Measurements from ENCODE around the gene PTPN7. TPM values are rescaled to one million over a fixed set of nuclear protein-coding genes. Genes with fewer than 3 reads are reported as not detected.
"Not testable (repeated sequence)": the region's sequence is repeated elsewhere in the genome, so short reads cannot be mapped to it uniquely, and the experiment has no call there.

Gene PTPN7
- total RNA-seq, 2 experiments from 2014 or later: 172 to 181 TPM

DNA sequence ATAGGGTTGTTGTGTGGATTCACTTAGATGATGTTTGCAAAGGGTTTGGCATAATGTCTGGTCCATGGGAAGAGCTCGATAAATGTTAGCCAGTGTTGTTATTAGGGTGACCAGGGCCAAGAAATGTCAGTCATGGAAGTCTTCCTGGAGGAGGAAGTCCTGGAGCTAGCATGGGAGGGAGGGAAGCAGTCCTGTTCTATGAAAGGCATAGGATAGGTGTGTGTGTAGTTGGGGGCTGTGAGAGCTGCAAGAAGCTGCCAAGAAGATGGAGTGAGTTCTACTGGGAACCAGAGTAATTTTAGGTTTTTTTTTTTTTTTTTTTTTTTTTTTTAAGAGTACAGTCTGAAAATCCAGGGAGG lies 37.9 kb upstream of the PTPN7 start:
- no peak overlapping the region for H3K27ac Mint-ChIP-seq
- peaks cover 38% of the 10 kb centered on the region for H3K27me3 Mint-ChIP-seq
- POLR2A ChIA-PET: interaction anchor here (1.2 kb wide), 1 partner anchor 144 kb away, joined by 4 read pairs; the partner anchor contains the start of gene UBE2T
- H3K4me3 Mint-ChIP-seq: peak overlapping the region; percentile 6
- no peak for ATAC-seq (ENCODE audit: low read depth)
- DNase-seq: no peak
- peaks cover 27% of the 10 kb centered on the region for H3K4me1 Mint-ChIP-seq
- H3K9me3 Mint-ChIP-seq: no peaks in the 10 kb centered on the region
- no peaks in the 10 kb centered on the region for H3K36me3 Mint-ChIP-seq

DNA sequence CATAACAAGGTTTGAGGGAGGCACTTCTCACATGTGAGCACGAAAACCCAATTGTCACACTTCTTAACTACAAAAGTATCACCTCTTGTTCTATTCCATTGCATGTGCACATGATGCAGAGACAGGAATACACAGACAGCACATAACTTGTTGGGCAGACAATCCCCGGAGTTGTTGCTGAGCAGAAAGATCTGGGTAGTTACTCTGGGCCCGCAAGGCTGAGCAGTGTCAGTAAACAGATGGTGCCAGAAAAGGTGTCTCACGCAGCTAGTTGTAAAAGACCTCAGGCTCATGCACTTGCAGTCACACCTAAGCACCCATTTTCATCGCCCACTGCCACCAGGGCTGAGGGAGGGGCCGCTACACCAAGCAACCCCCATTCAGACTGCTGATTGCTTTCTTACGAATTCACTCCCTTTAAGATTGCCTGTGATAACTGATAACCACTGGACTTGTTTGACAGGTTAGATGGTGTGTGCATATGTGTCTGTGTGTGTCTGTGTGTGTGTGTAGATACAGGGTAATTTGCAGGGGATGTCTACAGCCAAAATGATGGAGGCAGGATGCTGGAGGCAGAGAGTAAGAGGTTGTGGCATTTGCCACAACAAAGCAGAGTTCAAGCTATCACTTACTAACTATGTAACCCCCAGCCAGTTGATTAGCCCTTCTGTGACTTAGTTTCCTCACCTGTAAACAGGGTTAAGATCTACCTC lies 37.4 kb upstream of the PTPN7 start:
- Mint-ChIP-seq H3K27me3 (peaks cover 39% of the 10 kb centered on the region), H3K4me3 (peak overlapping the region; percentile 6), H3K4me1 (peaks cover 27% of the 10 kb centered on the region), H3K27ac (no peak overlapping the region), H3K9me3 (no peaks in the 10 kb centered on the region), H3K36me3 (no peaks in the 10 kb centered on the region)
- no peak for DNase-seq
- peak; percentile 69 for ATAC-seq (ENCODE audit: low read depth)
- POLR2A ChIA-PET: interaction anchor here (1.2 kb wide), 1 partner anchor 144 kb away, joined by 4 read pairs; the partner anchor contains the start of gene UBE2T

- ATAC-seq (ENCODE audit: low read depth) (no peak), DNase-seq (no peak)
- H3K9me3 Mint-ChIP-seq: no peaks in the 10 kb centered on the region
- POLR2A ChIA-PET: interaction anchor here (1.5 kb wide), 1 partner anchor 18 kb away, joined by 3 read pairs; no protein-coding TSS in a partner anchor
- no peak overlapping the region for H3K27ac Mint-ChIP-seq
- H3K36me3 Mint-ChIP-seq: no peaks in the 10 kb centered on the region
- peaks cover 37% of the 10 kb centered on the region for H3K27me3 Mint-ChIP-seq
- no peak overlapping the region for H3K4me3 Mint-ChIP-seq
- H3K4me1 Mint-ChIP-seq: peaks cover 15% of the 10 kb centered on the region
These were observed 33.9 kb upstream of the PTPN7 start for GRCh38 chr1:202194328-202194648.

GRCh38 chr1:202193614-202194327 lies 33.4 kb upstream of the PTPN7 start, which contains the start of gene LGR6:
Gene LGR6 (plus strand): TSS chr1:202193799. CDS start chr1:202193990, 191 bp downstream.
- no peak for ATAC-seq (ENCODE audit: low read depth)
- Mint-ChIP-seq H3K9me3 (no peaks in the 10 kb centered on the region), H3K27me3 (peaks cover 35% of the 10 kb centered on the region), H3K36me3 (no peaks in the 10 kb centered on the region), H3K4me1 (peaks cover 12% of the 10 kb centered on the region), H3K4me3 (no peak within 1 kb of the TSS), H3K27ac (no peak within 1 kb of the TSS)
- POLR2A ChIA-PET: interaction anchor here (0.7 to 1.5 kb wide), 2 partner anchors 19 to 34 kb away, joined by 3 read pairs; partner anchors contain the start of gene PTPN7
- no peak for DNase-seq

GRCh38 chr1:202192770-202193613 lies 32.6 kb upstream of the PTPN7 start:
- DNase-seq: peak; percentile 75
- H3K4me1 Mint-ChIP-seq: peaks cover 6% of the 10 kb centered on the region
- no peak overlapping the region for H3K4me3 Mint-ChIP-seq
- POLR2A ChIA-PET: interaction anchor here (0.6 to 1.5 kb wide), 3 partner anchors 20 to 49 kb away, joined by 3 read pairs; partner anchors contain the start of gene PTPN7
- H3K9me3 Mint-ChIP-seq: no peaks in the 10 kb centered on the region
- ATAC-seq (ENCODE audit: low read depth): no peak
- peaks cover 33% of the 10 kb centered on the region for H3K27me3 Mint-ChIP-seq
- H3K36me3 Mint-ChIP-seq: no peaks in the 10 kb centered on the region
- no peak overlapping the region for H3K27ac Mint-ChIP-seq

GRCh38 chr1:202191391-202191790 lies 31.0 kb upstream of the PTPN7 start:
- H3K4me1 Mint-ChIP-seq; H3K27ac Mint-ChIP-seq; ATAC-seq (ENCODE audit: low read depth); POLR2A ChIA-PET; DNase-seq; H3K9me3 Mint-ChIP-seq; H3K36me3 Mint-ChIP-seq; H3K4me3 Mint-ChIP-seq: not testable (repeated sequence)
- H3K27me3 Mint-ChIP-seq: peaks cover 28% of the 10 kb centered on the region

- Mint-ChIP-seq H3K27ac (no peak overlapping the region), H3K36me3 (no peaks in the 10 kb centered on the region), H3K4me1 (peaks cover 3% of the 10 kb centered on the region), H3K9me3 (no peaks in the 10 kb centered on the region), H3K4me3 (no peak overlapping the region), H3K27me3 (peaks cover 16% of the 10 kb centered on the region)
- no peak for DNase-seq
- ATAC-seq (ENCODE audit: low read depth): no peak
- POLR2A ChIA-PET: interaction anchor here (1.0 kb wide), 1 partner anchor 35 kb away, joined by 3 read pairs; no protein-coding TSS in a partner anchor
These were observed 29.7 kb upstream of the PTPN7 start for GRCh38 chr1:202189918-202190715.

GRCh38 chr1:202189001-202189790 lies 28.8 kb upstream of the PTPN7 start:
- no peaks in the 10 kb centered on the region for H3K9me3 Mint-ChIP-seq
- H3K27ac Mint-ChIP-seq: no peak overlapping the region
- no peak overlapping the region for H3K4me3 Mint-ChIP-seq
- ATAC-seq (ENCODE audit: low read depth) (peak; percentile 69), DNase-seq (peak; percentile 87)
- peaks cover 7% of the 10 kb centered on the region for H3K4me1 Mint-ChIP-seq
- POLR2A ChIA-PET: interaction anchor here (1.0 kb wide), 1 partner anchor 34 kb away, joined by 3 read pairs; no protein-coding TSS in a partner anchor
- no peaks in the 10 kb centered on the region for H3K36me3 Mint-ChIP-seq
- peaks cover 9% of the 10 kb centered on the region for H3K27me3 Mint-ChIP-seq

DNA sequence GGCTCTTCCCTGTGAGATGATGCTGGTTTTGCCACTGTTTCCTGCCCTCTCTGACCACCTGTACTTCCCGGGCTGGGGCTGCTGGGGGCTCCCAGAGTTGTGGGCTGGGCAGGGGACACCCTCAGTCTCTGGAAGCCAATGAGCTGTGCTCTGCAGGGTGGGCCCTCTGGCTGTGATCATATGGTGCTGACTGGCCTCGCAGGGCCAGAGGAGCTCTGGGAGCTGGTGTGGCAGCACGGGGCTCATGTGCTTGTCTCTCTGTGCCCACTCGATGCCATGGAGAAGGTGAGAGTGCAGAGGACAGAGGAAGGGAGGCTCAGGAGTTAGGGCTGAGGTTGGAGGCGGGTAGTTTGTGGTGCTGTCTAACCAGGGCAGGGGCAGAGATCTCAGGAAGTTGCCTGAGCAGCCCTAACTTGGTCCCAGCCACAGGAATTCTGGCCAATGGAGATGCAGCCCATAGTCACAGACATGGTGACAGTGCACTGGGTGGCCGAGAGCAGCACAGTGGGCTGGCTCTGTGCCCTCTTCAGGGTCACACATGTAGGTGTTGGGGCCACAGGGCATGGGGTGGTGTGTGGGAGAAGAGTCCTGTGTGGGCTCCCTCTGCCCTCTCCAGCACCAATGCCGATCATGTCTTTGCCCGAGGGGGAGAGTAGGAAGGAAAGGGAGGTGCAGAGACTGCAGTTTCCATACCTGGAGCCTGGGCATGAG lies 27.4 kb upstream of the PTPN7 start:
- H3K4me3 Mint-ChIP-seq: no peak overlapping the region
- H3K27ac Mint-ChIP-seq: no peak overlapping the region
- POLR2A ChIA-PET: no interaction called here
- H3K4me1 Mint-ChIP-seq: peaks cover 13% of the 10 kb centered on the region
- peaks cover 5% of the 10 kb centered on the region for H3K27me3 Mint-ChIP-seq
- ATAC-seq (ENCODE audit: low read depth) (no peak), DNase-seq (no peak)
- H3K36me3 Mint-ChIP-seq: no peaks in the 10 kb centered on the region
- no peaks in the 10 kb centered on the region for H3K9me3 Mint-ChIP-seq

DNA sequence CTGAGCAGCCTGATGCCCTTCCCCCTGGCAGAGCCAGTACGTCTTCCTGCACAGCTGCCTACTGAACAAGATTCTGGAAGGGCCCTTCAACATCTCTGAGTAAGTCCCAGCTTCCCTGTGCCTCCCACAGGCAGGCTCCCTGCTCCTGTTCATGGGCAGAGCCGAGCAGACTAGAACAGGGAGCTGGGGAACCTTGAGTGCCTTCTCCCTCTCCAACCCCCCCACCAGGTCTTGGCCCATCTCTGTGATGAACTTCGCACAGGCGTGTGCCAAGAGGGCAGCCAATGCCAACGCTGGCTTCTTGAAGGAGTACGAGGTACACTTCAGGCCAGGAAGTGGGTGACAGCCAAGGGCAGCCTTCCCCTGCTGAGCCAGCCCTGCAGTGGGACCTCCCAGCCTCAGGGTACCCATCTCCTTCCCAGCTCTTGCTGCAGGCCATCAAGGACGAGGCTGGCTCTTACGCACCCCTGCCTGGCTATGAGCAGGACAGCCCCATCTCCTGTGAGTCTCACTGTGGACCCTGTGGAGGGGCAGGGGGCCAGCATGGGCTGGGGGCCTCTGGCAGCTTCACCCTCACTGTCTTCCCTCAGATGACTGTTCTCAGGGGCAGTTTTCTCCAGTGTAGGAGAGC lies 26.8 kb upstream of the PTPN7 start:
- no peak for ATAC-seq (ENCODE audit: low read depth)
- Mint-ChIP-seq H3K9me3 (no peaks in the 10 kb centered on the region), H3K4me3 (no peak overlapping the region), H3K27me3 (peaks cover 5% of the 10 kb centered on the region), H3K36me3 (no peaks in the 10 kb centered on the region), H3K4me1 (peaks cover 13% of the 10 kb centered on the region), H3K27ac (peak overlapping the region; percentile 21)
- DNase-seq: no peak
- POLR2A ChIA-PET: interaction anchor here (1.1 kb wide), 1 partner anchor 32 kb away, joined by 3 read pairs; no protein-coding TSS in a partner anchor

DNA sequence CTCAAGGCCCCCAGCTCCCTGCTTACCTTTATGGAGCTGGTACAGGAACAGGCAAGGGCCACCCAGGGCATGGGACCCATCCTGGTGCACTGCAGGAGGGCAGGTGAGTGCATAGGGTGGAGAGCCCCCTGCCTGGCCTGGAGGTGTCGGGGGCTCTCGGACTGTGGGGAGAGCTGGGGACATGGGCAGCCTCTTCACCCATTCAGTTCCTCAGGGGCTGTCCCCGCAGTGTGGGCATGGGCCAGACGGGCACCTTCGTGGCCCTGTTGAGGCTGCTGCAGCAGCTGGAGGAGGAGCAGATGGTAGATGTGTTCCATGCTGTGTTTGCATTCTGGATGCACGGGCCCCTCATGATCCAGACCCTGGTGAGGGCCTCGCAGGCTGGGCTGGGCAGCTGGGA lies 25.9 kb upstream of the PTPN7 start:
- ATAC-seq (ENCODE audit: low read depth): no peak
- POLR2A ChIA-PET: interaction anchor here (1.1 kb wide), 1 partner anchor 31 kb away, joined by 3 read pairs; no protein-coding TSS in a partner anchor
- peaks cover 13% of the 10 kb centered on the region for H3K4me1 Mint-ChIP-seq
- no peaks in the 10 kb centered on the region for H3K9me3 Mint-ChIP-seq
- H3K27ac Mint-ChIP-seq: no peak overlapping the region
- peaks cover 5% of the 10 kb centered on the region for H3K27me3 Mint-ChIP-seq
- H3K4me3 Mint-ChIP-seq: no peak overlapping the region
- no peaks in the 10 kb centered on the region for H3K36me3 Mint-ChIP-seq
- DNase-seq: no peak

Measured in activated naive CD8-positive, alpha-beta T cell treated with anti-CD3 and anti-CD28 coated beads, Interleukin-2, amount 10 ng/mL, durations not matched to agents 7 days and 5 days (primary cell).